Neutrophil (primary cell): ENCODE measurements around the gene C1orf87.

Source experiments
- H3K27ac ChIP-seq: fragments of 200-600 bp; sonication (generic); 2 replicates; pipeline ENCODE4 v1.5.1; 2016; ENCODE audit warnings: mild to moderate bottlenecking, moderate library complexity
- H3K27me3 ChIP-seq: fragments of 200-600 bp; sonication (generic); 2 replicates; pipeline ENCODE4 v1.6.0; 2016; ENCODE audit warnings: mild to moderate bottlenecking
- H3K36me3 ChIP-seq: fragments of 200-600 bp; sonication (generic); 2 replicates; pipeline ENCODE4 v1.5.1; 2017
- H3K4me1 ChIP-seq, 2 experiments: fragments of 200-600 bp in 1 of 2; sonication (generic) in 1 of 2; 1 replicate in 1 of 2; 2 replicates in 1 of 2; pipeline versions ENCODE4 v1.5.1 to v1.6.1; 2013 to 2016; ENCODE audit warnings: low read depth in 1 of 2, low read length in 1 of 2, mild to moderate bottlenecking in 1 of 2, moderate library complexity in 1 of 2; ENCODE audit not compliant: control insufficient read depth in 1 of 2, insufficient read depth in 1 of 2
- H3K4me3 ChIP-seq, 2 experiments: fragments of 200-600 bp in 1 of 2; sonication (generic) in 1 of 2; 1 replicate in 1 of 2; 2 replicates in 1 of 2; pipeline ENCODE4 v1.5.1; 2013 to 2016; ENCODE audit warnings: low read depth in 1 of 2, low read length in 1 of 2, mild to moderate bottlenecking in 1 of 2, moderate library complexity in 1 of 2
- H3K9me3 ChIP-seq: fragments of 200-600 bp; sonication (generic); 2 replicates; pipeline ENCODE4 v1.5.1; 2016
- CTCF ChIP-seq: fragments of 200-600 bp; sonication (generic); IDR thresholded peaks from 2 replicates; pipeline ENCODE4 v1.5.1; 2016; ENCODE audit warnings: antibody characterized with exemption

The C1orf87 gene

GRCh38 chr1:60111716-60112115, 38.1 kb upstream of the C1orf87 start:
- H3K27me3 ChIP-seq = no peaks in the 10 kb centered on the region
- H3K4me3 ChIP-seq = no peak overlapping the region
- no peak overlapping the region for H3K27ac ChIP-seq
- H3K4me1 ChIP-seq = no peaks in the 10 kb centered on the region
- no peaks in the 10 kb centered on the region for H3K9me3 ChIP-seq
- H3K36me3 ChIP-seq = no peaks in the 10 kb centered on the region
- no peak for TF ChIP-seq CTCF

GRCh38 chr1:60111118-60111517, 37.5 kb upstream of the C1orf87 start:
- no peaks in the 10 kb centered on the region for H3K36me3 ChIP-seq
- H3K4me3 ChIP-seq = no peak overlapping the region
- no peaks in the 10 kb centered on the region for H3K27me3 ChIP-seq
- no peak for TF ChIP-seq CTCF
- no peaks in the 10 kb centered on the region for H3K4me1 ChIP-seq
- no peaks in the 10 kb centered on the region for H3K9me3 ChIP-seq
- H3K27ac ChIP-seq = no peak overlapping the region

GRCh38 chr1:60108196-60108595, 34.6 kb upstream of the C1orf87 start:
- no peak for TF ChIP-seq CTCF
- Histone ChIP-seq H3K9me3 (no peaks in the 10 kb centered on the region), H3K27ac (no peak overlapping the region), H3K4me1 (no peaks in the 10 kb centered on the region), H3K27me3 (no peaks in the 10 kb centered on the region), H3K36me3 (no peaks in the 10 kb centered on the region), H3K4me3 (no peak overlapping the region)

GRCh38 chr1:60103186-60103585, 29.6 kb upstream of the C1orf87 start:
- H3K27me3 ChIP-seq = no peaks in the 10 kb centered on the region
- no peaks in the 10 kb centered on the region for H3K9me3 ChIP-seq
- no peak overlapping the region for H3K27ac ChIP-seq
- H3K36me3 ChIP-seq = no peaks in the 10 kb centered on the region
- no peak overlapping the region for H3K4me3 ChIP-seq
- no peaks in the 10 kb centered on the region for H3K4me1 ChIP-seq
- TF ChIP-seq CTCF = no peak

- no peak for TF ChIP-seq CTCF
- Histone ChIP-seq H3K27ac (no peak overlapping the region), H3K4me1 (no peaks in the 10 kb centered on the region), H3K4me3 (no peak overlapping the region), H3K27me3 (no peaks in the 10 kb centered on the region), H3K36me3 (no peaks in the 10 kb centered on the region), H3K9me3 (no peaks in the 10 kb centered on the region)
These were observed 28.9 kb upstream of the C1orf87 start for GRCh38 chr1:60102267-60103061.
